Natural killer cell treated with Interleukin-12 subunit alpha and Interleukin-12 subunit beta and Interleukin-15 and Interleukin-18, amount 100 ng/mL, for 72 hours (primary cell): Measurements from ENCODE around the gene TEX26. TPM values are rescaled to one million over a fixed set of nuclear protein-coding genes. Genes with fewer than 3 reads are reported as not detected.
A peak's percentile ranks its signal among the peaks of the same experiment; 100 is the strongest.

ENCODE experiments used
- ATAC-seq, 2 donors: fragments of 150-1000 bp; cut with Tn5 transposase in 1 of 2; sonication (Bioruptor Pico), chemical (Tn5 transposase) in 1 of 2; 2 replicates each; pipeline ENCODE4 v1.10.0; 2021
- DNase-seq: peaks from one replicate; pipeline ENCODE4 v3.0.0; 2022; ENCODE audit warnings: low spot score
- H3K27ac Mint-ChIP-seq, 2 donors: 1 replicate in 1 of 2; 2 replicates in 1 of 2; pipeline ENCODE4 v1.8.0; 2022; ENCODE audit warnings: mixed read lengths in 2 of 2, mild to moderate bottlenecking in 1 of 2, moderate library complexity in 1 of 2
- H3K27me3 Mint-ChIP-seq, 2 donors: 1 replicate in 1 of 2; 2 replicates in 1 of 2; pipeline ENCODE4 v1.8.0; 2022; ENCODE audit warnings: mixed read lengths in 2 of 2
- H3K36me3 Mint-ChIP-seq: one replicate; pipeline ENCODE4 v1.8.0; 2022; ENCODE audit warnings: mixed read lengths
- H3K4me1 Mint-ChIP-seq, 2 donors: 1 replicate in 1 of 2; 2 replicates in 1 of 2; pipeline ENCODE4 v1.8.0; 2022; ENCODE audit warnings: low read depth in 2 of 2, mixed read lengths in 2 of 2, mild to moderate bottlenecking in 1 of 2
- H3K4me3 Mint-ChIP-seq: one replicate; pipeline ENCODE4 v1.8.0; 2022; ENCODE audit warnings: mixed read lengths
- H3K9me3 Mint-ChIP-seq: 2 replicates; pipeline ENCODE4 v1.8.0; 2022; ENCODE audit warnings: mixed read lengths
- total RNA-seq, 2 donors: library from RNA; stranded (reverse); gene quantifications; one replicate each; pipeline ENCODE4 v1.2.3, GENCODE V29; 2022

The TEX26 gene
- total RNA-seq, 2 donors from 2014 or later: not detected

- H3K36me3 Mint-ChIP-seq: no peaks in the 10 kb centered on the region
- DNase-seq (no peak), ATAC-seq (no peak)
- no peaks in the 10 kb centered on the region for H3K9me3 Mint-ChIP-seq
- H3K4me3 Mint-ChIP-seq: no peak overlapping the region
- no peak overlapping the region for H3K27ac Mint-ChIP-seq
- H3K27me3 Mint-ChIP-seq: peaks cover 0 to 23% of the 10 kb centered on the region in 2 donors
- no peaks in the 10 kb centered on the region for H3K4me1 Mint-ChIP-seq
Observed at GRCh38 chr13:30998136-30999088, 66.0 kb downstream of the TEX26 start.

GRCh38 chr13:31000889-31001288 lies 68.4 kb downstream of the TEX26 start:
- no peaks in the 10 kb centered on the region for H3K9me3 Mint-ChIP-seq
- no peak overlapping the region for H3K4me3 Mint-ChIP-seq

GRCh38 chr13:31001647-31002046 lies 69.2 kb downstream of the TEX26 start:
- no peak for ATAC-seq
- Mint-ChIP-seq H3K4me1 (no peaks in the 10 kb centered on the region), H3K36me3 (no peaks in the 10 kb centered on the region)

More at GRCh38 chr13:31000889-31001288, 68.4 kb downstream of the TEX26 start:
- ATAC-seq: no peak
- DNase-seq: no peak
- no peaks in the 10 kb centered on the region for H3K4me1 Mint-ChIP-seq
- H3K36me3 Mint-ChIP-seq: no peaks in the 10 kb centered on the region
- H3K27me3 Mint-ChIP-seq: peaks cover 5 to 24% of the 10 kb centered on the region in 2 donors
- no peak overlapping the region for H3K27ac Mint-ChIP-seq

GRCh38 chr13:31005066-31005465 lies 72.6 kb downstream of the TEX26 start:
- no peaks in the 10 kb centered on the region for H3K9me3 Mint-ChIP-seq
- no peaks in the 10 kb centered on the region for H3K36me3 Mint-ChIP-seq
- H3K27ac Mint-ChIP-seq: no peak overlapping the region
- H3K4me3 Mint-ChIP-seq: no peak overlapping the region
- H3K27me3 Mint-ChIP-seq: peaks cover 22 to 31% of the 10 kb centered on the region in 2 donors
- no peaks in the 10 kb centered on the region for H3K4me1 Mint-ChIP-seq
- no peak for DNase-seq
- peak; percentile 34 to 36 for ATAC-seq

More at GRCh38 chr13:31001647-31002046, 69.2 kb downstream of the TEX26 start:
- Mint-ChIP-seq H3K9me3 (no peaks in the 10 kb centered on the region), H3K4me3 (no peak overlapping the region), H3K27ac (no peak overlapping the region), H3K27me3 (peaks cover 9 to 27% of the 10 kb centered on the region in 2 donors)
- DNase-seq: no peak

- Mint-ChIP-seq H3K4me1 (peaks cover 9 to 11% of the 10 kb centered on the region in 2 donors), H3K9me3 (no peaks in the 10 kb centered on the region), H3K4me3 (no peak overlapping the region), H3K27me3 (peaks cover 35 to 42% of the 10 kb centered on the region in 2 donors), H3K27ac (no peak overlapping the region), H3K36me3 (no peaks in the 10 kb centered on the region)
- no peak for ATAC-seq
- DNase-seq: no peak
Observed at GRCh38 chr13:31007417-31007816, 75.0 kb downstream of the TEX26 start.

- no peaks in the 10 kb centered on the region for H3K36me3 Mint-ChIP-seq
- no peak overlapping the region for H3K27ac Mint-ChIP-seq
- peaks cover 9 to 11% of the 10 kb centered on the region in 2 donors for H3K4me1 Mint-ChIP-seq
- ATAC-seq: no peak
- H3K9me3 Mint-ChIP-seq: no peaks in the 10 kb centered on the region
- H3K27me3 Mint-ChIP-seq: peaks cover 32 to 46% of the 10 kb centered on the region in 2 donors
- no peak overlapping the region for H3K4me3 Mint-ChIP-seq
- no peak for DNase-seq
Observed at GRCh38 chr13:31008400-31009115, 76.1 kb downstream of the TEX26 start.

GRCh38 chr13:31009166-31009565 lies 76.7 kb downstream of the TEX26 start:
- Mint-ChIP-seq H3K27me3 (peaks cover 32 to 46% of the 10 kb centered on the region in 2 donors), H3K27ac (no peak overlapping the region), H3K9me3 (no peaks in the 10 kb centered on the region), H3K4me3 (no peak overlapping the region), H3K4me1 (peaks cover 9 to 11% of the 10 kb centered on the region in 2 donors), H3K36me3 (no peaks in the 10 kb centered on the region)
- peak in 1 of 2 donors; percentile 29 for ATAC-seq
- no peak for DNase-seq

- no peaks in the 10 kb centered on the region for H3K9me3 Mint-ChIP-seq
- H3K27ac Mint-ChIP-seq: no peak overlapping the region
- H3K4me3 Mint-ChIP-seq: no peak overlapping the region
- no peak for ATAC-seq
- H3K27me3 Mint-ChIP-seq: peaks cover 34 to 46% of the 10 kb centered on the region in 2 donors
- peaks cover 9 to 11% of the 10 kb centered on the region in 2 donors for H3K4me1 Mint-ChIP-seq
- H3K36me3 Mint-ChIP-seq: no peaks in the 10 kb centered on the region
- DNase-seq: no peak
Observed at GRCh38 chr13:31010296-31010695, 77.8 kb downstream of the TEX26 start.

- no peak overlapping the region for H3K4me3 Mint-ChIP-seq
- H3K9me3 Mint-ChIP-seq: no peaks in the 10 kb centered on the region
- peaks cover 9 to 11% of the 10 kb centered on the region in 2 donors for H3K4me1 Mint-ChIP-seq
- no peak for ATAC-seq
- no peaks in the 10 kb centered on the region for H3K36me3 Mint-ChIP-seq
- DNase-seq: no peak
- no peak overlapping the region for H3K27ac Mint-ChIP-seq
- H3K27me3 Mint-ChIP-seq: peaks cover 27 to 37% of the 10 kb centered on the region in 2 donors
Observed at GRCh38 chr13:31011193-31011860, 78.9 kb downstream of the TEX26 start.

- H3K4me3 Mint-ChIP-seq: no peak overlapping the region
- H3K9me3 Mint-ChIP-seq: no peaks in the 10 kb centered on the region
- no peak for ATAC-seq
- no peak for DNase-seq
- H3K36me3 Mint-ChIP-seq: no peaks in the 10 kb centered on the region
- H3K4me1 Mint-ChIP-seq: peaks cover 9 to 11% of the 10 kb centered on the region in 2 donors
- no peak overlapping the region for H3K27ac Mint-ChIP-seq
- peaks cover 28 to 43% of the 10 kb centered on the region in 2 donors for H3K27me3 Mint-ChIP-seq
Observed at GRCh38 chr13:31011901-31012654, 79.6 kb downstream of the TEX26 start.

- Mint-ChIP-seq H3K9me3 (no peaks in the 10 kb centered on the region), H3K4me1 (peaks cover 9 to 11% of the 10 kb centered on the region in 2 donors), H3K36me3 (no peaks in the 10 kb centered on the region), H3K27ac (no peak overlapping the region), H3K4me3 (no peak overlapping the region), H3K27me3 (peaks cover 24 to 46% of the 10 kb centered on the region in 2 donors)
- DNase-seq (no peak), ATAC-seq (no peak)
Observed at GRCh38 chr13:31012655-31013024, 80.2 kb downstream of the TEX26 start.

- H3K36me3 Mint-ChIP-seq: no peaks in the 10 kb centered on the region
- ATAC-seq (no peak), DNase-seq (no peak)
- H3K4me1 Mint-ChIP-seq: peaks cover 9 to 11% of the 10 kb centered on the region in 2 donors
- H3K27me3 Mint-ChIP-seq: peaks cover 25 to 36% of the 10 kb centered on the region in 2 donors
- H3K4me3 Mint-ChIP-seq: no peak overlapping the region
- no peak overlapping the region for H3K27ac Mint-ChIP-seq
- H3K9me3 Mint-ChIP-seq: no peaks in the 10 kb centered on the region
Observed at GRCh38 chr13:31014456-31014855, 82.0 kb downstream of the TEX26 start.

GRCh38 chr13:31015199-31015598 lies 82.7 kb downstream of the TEX26 start:
- no peak for ATAC-seq
- no peaks in the 10 kb centered on the region for H3K9me3 Mint-ChIP-seq
- no peaks in the 10 kb centered on the region for H3K36me3 Mint-ChIP-seq
- no peak for DNase-seq
- H3K4me1 Mint-ChIP-seq: peaks cover 9 to 11% of the 10 kb centered on the region in 2 donors
- no peak overlapping the region for H3K4me3 Mint-ChIP-seq
- H3K27ac Mint-ChIP-seq: no peak overlapping the region
- peaks cover 25 to 32% of the 10 kb centered on the region in 2 donors for H3K27me3 Mint-ChIP-seq
